Esophagus mucosa (tissue), 1 donor: Measurements from ENCODE around the gene CDK16. TPM values are rescaled to one million over a fixed set of nuclear protein-coding genes. Genes with fewer than 3 reads are reported as not detected.

Experiments
- ATAC-seq: fragments of 200-7000 bp; cut with Tn5 transposase; one replicate; pipeline ENCODE4 v1.9.1; 2020
- total RNA-seq: library from RNA; stranded (reverse); gene quantifications from one replicate; pipeline ENCODE4 v1.2.4, GENCODE V29; 2023
- donor health status: DM: yes; HTN: yes; CAD: no.

CDK16 gene
- total RNA-seq, 1 donor from 2014 or later, result 80.7 TPM

DNA sequence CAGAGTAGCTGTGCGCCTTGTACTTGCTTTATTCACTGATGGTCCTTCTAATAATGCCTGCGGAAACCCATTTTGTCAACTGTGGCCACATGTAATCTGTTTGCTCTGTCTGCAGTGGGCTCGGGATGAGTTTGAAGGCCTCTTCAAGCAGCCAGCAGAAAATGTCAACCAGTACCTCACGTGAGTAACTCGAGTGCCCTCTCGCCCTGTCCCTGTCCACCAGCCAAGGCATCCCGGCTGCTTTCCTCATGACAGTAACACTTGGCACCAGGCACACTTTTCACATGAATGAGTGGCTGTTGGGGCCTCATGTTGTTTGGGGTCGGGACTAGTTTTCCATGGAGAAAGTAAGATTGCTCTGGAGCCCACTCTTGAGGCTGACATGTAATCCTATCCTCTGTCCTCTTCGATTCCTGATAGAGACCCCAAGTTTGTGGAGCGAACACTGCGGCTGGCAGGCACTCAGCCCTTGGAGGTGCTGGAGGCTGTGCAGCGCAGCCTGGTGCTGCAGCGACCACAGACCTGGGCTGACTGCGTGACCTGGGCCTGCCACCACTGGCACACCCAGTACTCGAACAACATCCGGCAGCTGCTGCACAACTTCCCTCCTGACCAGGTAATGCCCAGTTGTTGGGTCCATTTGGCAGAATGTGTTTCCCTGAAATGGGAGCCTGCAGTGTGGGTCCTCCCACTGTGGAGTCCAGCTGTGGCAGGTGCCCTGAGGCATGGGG, 8.8 kb upstream of the CDK16 start:
- ATAC-seq, result no peak

DNA sequence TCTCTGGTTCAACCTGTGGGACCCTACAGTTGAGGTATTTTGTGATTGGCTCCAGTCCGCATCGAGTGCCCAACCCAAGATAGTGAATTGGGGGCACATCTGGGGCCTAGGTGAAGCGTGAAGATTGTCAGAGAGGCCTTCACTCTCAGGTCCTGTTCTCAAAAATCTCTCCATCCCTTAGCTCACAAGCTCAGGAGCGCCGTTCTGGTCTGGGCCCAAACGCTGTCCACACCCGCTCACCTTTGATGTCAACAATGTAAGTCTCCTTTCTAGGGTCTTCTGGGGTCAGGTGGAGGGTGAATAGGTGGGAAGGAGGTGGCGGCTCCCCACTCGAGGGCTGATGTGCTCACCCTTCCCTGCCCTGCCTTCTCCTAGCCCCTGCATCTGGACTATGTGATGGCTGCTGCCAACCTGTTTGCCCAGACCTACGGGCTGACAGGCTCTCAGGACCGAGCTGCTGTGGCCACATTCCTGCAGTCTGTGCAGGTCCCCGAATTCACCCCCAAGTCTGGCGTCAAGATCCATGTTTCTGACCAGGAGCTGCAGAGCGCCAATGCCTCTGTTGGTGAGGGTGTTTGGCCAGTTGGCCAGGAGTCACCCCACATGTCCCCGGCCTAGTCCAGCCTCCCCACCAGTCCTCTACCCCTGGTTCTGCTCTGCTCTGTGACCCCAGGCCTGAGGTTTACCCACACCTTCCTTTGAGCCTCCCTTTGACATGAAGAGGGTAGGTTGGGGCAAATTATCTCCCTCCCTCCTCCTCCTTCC, 7.6 kb upstream of the CDK16 start:
- ATAC-seq, result no peak

DNA sequence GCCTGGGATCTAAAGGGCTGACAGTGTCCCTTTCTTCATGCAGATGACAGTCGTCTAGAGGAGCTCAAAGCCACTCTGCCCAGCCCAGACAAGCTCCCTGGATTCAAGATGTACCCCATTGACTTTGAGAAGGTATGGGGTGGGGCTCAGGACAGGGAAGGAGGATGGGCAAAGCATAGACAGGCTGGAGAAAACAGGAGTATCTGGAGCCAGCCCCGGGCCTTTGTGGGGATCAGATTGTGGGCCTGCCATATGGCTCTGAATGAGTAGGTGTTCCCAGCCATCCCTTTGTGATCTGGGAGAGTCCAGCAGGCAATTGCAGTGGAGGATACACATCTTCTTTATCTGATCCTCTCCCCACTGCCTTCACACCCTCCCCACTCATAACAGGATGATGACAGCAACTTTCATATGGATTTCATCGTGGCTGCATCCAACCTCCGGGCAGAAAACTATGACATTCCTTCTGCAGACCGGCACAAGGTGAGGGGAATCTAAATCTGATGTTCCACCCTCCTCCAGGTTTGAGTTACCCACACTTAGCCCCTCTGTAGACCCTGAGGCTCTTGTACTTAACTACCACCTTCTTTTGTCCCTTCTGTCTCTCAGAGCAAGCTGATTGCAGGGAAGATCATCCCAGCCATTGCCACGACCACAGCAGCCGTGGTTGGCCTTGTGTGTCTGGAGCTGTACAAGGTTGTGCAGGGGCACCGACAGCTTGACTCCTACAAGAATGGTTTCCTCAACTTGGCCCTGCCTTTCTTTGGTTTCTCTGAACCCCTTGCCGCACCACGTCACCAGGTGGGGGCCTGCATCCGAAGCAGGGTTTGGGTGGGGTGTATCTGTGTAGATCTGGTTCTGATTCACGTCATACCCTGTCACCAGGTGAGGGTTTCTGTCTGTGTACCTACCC, 5.8 kb upstream of the CDK16 start:
- no peak for ATAC-seq

DNA sequence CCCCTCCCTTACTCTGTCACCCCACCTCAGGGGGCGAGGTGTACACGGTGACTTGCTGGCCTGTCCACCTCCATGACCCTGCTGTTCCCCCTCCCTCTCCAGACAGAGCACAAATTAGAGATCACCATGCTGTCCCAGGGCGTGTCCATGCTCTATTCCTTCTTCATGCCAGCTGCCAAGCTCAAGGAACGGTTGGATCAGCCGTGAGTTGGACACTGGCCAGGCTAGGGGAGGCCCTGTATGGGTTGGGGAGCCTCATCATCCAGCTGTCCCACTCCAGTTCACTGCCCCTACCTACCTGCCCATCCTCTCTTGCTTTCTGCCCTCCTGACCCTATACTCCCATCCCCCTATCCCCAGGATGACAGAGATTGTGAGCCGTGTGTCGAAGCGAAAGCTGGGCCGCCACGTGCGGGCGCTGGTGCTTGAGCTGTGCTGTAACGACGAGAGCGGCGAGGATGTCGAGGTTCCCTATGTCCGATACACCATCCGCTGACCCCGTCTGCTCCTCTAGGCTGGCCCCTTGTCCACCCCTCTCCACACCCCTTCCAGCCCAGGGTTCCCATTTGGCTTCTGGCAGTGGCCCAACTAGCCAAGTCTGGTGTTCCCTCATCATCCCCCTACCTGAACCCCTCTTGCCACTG, 3.9 kb upstream of the CDK16 start:
- no peak for ATAC-seq

DNA sequence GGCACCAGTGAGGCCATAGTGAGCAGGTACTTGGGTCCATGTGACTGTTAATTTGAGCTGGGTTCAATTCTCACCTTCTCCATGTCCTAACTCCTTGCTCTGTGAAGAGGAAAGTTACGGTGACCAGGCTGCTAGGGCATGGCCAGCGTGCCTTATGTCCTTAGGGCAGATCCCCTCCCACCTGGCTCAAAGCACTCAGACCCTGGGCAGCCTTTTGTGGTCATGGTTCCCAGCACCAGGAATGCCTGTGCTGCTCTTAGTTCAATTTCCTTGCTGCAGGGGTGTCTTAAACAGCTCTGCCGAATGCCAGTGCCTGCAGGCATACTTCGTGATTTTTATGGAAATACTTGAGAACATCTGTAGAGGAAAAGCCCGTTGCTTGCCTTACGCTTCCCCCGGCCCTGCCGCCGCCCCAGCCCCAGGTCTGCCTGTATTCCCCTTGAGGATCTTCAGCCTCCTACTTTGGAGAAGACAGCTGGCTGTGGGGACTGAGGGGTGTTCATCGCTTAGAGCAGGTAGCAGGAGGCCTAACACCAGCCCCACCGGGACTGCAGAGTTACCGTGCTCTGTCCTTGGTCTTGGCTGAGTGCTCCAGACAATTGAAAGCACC, 3.1 kb upstream of the CDK16 start:
- ATAC-seq, result no peak

DNA sequence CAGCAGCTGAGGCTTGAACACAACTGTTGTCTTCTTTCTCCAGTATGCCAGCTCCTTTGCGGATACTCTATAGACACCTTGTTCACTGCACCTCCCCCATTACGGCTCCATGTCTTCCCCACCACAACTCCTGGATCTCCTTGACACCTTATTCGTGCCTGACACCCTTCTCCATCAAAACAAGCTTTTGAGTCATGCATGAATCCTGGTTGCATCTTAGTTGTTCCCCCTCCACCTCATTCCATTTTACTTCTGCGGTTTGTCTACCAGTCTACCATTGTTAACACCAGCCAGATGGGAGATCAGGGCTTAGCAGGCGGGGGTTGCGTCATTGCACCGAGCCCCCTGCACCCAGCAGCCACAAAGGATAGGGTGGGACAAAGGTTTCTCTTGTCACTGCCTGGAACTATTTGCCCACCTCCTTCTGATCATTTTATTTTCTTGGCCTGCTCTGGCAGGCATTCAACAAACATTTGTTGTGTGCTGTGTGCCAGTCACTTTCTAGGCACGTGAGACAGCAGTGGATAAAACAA, 2.0 kb upstream of the CDK16 start:
- no peak for ATAC-seq

DNA sequence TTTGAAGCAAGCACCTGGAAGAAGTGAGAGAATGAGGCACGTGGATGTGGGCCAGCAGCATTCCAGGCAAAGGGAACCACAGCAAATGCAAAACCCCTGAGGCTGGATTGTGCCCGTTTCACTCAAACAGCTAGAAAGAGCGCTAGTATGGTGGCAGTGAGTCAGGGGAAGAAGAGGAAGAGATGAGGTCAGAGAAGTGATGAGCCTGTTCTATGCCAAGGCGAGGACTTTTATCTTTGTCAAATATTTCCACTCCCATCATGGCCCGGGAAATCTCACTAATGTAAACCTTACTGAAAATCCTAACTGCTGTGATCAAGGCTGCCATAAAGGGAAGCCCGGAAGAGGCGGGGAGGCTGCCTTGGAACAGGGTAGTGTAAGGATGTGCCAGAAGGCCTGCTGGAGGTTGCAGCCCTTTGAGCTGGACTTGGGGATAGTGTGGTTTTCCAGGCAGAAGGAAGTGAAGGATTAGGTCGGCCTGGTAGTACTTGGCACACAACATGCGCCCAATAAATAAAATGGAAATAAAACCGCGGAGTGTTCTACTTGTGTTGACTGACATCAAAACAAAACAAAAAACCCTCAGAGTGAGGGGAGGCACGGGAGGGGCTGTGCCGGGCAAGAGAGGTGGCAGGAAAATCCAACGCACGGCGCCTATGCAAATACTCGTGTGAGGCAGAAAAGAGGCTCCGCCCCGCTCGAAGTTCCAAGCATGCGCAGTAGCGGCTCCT, 1.2 kb upstream of the CDK16 start:
- peak; percentile 17 for ATAC-seq

DNA sequence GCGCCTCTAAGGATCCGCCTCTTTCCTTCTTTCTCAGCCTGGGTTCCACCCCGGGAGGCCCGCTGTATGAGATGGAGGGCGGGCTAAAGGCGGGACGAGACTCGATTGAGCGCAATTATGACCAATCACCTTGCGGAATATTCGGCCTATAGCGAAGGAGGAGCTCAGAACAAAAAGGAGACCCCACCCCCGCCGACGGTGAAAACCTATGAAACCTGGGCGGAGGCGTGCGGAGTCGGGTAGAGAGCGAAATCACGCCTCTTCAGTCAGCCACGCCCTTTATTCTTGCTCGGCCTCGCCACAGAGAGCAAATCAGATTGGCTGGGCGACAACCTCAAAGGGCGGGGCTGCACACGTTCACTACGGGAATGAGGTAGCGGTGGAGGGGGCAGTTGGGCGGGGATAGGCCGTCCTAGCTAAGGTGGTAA, 615 bp upstream of the CDK16 start:
- peak; percentile 89 for ATAC-seq

DNA sequence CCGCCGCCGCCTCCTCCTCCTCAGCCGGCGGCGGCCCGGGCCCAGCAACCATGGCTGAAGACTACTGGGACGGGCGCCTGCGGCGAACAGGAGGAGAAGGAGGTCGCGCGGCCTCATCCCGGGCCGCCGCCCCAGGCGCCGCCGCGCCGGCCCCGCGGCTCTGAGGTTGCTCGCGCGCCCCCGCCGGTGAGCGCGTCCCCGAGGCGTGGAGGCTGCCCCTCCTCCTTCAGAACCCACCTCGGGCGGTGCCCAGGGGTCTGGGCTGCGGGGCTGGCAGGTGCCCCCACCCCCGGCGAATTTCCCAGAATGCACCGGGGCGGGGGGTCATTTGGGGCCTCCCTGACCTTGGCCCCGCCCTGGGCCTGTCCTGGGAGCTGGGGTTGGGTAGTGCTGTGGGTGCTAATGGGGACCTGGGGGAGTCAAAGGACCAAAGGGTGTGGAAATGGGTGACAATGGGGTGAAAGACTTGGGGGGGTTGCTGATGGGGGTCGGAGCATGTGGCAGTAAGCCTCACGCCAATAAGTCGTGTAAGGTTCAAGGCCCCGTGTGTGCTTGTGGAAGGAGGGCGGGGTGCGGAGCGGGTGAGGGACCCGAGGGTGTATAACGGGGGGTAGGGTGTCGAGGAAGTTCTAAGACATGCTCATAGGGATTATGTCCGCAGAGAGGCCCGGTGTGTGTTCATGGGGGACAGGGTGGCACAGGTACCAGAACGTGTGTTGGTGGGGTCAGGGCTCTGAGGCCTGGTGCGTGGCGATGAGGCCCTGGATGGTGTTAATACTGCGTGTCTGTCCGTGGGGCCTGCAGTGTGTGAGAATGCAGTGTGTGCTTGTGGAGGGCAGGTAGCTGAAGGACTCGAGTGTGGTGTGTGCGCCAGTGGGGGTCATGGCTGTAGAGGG, 687 bp downstream of the CDK16 start:
- ATAC-seq, result peak; percentile 3

DNA sequence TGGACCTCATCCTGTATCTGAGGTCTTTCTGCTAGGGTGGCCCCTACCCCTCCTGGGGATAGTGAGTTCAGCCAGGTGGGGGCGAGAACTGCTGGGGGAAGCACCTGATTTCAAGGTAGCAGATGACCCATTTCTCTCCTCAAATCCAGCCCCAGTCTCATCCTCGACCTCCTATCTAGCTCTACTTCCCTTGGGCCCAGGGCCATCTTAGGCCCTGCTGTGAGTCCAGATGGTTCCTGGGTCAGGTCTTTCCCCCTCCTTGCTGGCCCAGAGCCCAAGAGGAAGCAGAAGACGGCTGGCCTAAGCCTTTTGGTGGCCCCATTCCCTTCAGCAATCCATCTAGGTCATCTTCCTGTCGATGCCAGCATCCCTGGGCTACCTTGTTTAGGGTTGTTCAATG, 3.3 kb downstream of the CDK16 start:
- ATAC-seq, result no peak

DNA sequence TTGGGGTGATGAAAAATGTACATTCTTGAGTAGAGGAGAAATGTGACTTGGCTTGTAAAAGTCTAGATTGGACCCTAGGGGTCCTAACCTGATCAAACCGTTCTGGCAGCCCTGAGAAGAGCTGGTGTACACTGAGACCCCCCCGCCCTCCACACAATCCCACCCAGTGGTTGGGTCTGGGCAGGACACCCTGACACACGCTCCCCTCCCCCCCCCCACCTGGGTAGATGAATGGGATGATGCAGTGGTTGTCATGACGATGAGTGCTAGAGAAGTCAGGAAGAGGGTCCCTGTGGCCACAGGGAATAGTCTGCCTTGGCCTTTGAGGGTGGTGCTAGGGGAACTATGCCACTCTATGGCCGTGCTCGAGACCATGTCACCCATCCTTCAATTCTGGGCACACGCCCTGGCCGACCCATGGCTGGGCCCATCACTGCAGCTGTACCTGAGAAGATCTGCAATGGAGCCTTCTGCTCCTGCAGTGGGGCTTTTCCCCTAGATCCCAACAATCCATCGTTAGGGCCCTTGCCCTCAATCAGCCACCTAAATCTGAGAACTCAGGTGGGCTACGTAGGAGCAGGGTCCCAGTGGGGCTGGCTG, 4.4 kb downstream of the CDK16 start:
- no peak for ATAC-seq

DNA sequence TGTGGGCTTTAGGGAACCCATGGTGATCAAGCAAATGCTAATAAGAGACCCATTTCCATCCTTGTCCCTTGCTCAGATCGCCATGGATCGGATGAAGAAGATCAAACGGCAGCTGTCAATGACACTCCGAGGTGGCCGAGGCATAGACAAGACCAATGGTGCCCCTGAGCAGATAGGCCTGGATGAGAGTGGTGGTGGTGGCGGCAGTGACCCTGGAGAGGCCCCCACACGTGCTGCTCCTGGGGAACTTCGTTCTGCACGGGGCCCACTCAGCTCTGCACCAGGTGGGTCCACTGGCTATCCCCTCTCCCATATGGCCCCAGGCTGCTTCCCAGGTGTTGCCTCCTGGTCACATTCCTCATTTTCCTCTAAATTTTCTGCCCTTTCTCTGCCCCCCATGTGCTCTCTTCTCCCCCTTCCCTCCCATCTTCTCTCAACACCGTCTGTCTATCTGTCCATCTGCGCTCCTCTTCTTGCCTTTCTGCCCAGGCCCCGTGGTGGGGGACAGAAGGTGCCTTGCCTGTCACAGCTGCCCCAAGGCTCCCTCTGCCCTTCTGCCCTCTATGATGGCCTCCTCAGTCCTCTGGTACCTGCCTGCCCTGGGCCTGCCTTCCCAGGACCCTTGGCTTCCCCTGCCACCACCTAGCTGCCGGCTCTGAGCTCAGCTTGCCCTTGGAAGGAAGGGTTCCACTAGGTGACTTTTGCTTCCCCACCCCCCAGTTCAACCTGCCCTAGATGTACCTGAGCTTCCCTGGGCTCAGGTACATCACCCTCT, 5.2 kb downstream of the CDK16 start:
- no peak for ATAC-seq

DNA sequence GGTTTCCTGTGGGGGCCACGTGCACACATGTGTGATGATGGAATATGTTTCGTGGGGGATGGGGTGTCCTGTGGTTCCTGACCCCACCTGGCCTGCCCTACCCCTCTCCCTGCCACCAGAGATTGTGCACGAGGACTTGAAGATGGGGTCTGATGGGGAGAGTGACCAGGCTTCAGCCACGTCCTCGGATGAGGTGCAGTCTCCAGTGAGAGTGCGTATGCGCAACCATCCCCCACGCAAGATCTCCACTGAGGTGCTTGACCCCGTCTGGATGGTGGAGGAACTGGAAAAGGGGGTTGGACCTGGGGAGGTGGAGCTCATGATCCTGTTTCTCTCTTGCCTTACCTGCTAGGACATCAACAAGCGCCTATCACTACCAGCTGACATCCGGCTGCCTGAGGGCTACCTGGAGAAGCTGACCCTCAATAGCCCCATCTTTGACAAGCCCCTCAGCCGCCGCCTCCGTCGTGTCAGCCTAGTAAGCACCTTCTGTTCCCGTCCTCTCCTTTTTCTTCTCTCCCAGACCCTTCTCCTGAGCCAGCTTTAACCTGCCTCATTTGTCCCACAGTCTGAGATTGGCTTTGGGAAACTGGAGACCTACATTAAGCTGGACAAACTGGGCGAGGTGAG, 5.9 kb downstream of the CDK16 start:
- no peak for ATAC-seq

DNA sequence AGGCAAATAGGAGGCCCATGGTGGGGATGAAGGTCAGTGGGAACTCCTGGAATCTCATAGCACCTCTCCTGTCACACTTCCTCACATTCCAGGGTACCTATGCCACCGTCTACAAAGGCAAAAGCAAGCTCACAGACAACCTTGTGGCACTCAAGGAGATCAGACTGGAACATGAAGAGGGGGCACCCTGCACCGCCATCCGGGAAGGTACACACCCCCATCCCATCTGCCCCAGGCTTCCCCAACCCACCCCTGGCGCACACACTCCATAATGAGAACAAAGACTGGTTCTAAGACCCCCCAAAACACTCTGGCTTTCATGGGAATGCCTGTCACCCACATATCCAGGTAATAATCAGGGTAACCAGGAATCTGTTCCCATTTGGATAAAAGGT, 6.4 kb downstream of the CDK16 start:
- no peak for ATAC-seq

DNA sequence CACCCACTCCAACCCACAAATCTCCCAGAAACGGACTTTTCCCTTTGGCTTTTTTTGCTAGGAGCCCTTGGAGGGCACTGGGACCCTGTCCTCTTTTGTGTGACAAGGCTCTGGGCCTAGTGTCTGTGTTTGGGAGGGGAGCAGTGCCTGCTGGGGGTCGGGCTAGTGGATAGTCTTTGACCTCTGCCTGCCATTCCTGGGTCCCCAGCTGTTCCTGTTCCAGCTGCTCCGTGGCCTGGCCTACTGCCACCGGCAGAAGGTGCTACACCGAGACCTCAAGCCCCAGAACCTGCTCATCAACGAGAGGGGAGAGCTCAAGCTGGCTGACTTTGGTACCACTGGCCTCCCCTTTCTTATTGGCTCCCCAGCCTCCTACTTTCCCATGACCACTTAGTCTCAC, 7.6 kb downstream of the CDK16 start:
- ATAC-seq, result no peak

DNA sequence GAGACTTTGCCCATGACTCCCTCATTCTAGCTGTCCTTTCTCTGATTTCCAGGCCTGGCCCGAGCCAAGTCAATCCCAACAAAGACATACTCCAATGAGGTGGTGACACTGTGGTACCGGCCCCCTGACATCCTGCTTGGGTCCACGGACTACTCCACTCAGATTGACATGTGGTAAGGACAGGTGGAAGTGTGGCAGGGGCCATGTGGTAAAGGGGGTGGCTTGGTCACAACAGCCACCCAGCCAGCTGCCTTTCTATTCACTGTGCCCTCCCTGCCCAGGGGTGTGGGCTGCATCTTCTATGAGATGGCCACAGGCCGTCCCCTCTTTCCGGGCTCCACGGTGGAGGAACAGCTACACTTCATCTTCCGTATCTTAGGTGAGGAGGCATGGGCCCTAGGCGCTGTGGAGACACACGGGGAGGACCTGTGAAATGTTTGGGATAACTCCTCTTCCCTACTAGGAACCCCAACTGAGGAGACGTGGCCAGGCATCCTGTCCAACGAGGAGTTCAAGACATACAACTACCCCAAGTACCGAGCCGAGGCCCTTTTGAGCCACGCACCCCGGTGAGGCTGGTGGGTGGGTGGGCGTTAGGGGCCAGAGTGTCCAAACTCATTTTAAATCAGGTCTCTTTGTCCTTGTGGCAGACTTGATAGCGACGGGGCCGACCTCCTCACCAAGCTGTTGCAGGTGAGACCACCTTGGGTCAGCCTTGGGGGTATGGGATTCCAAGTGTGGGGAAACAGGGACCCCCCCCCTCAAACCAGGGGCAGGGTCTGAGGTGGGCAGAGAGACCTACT, 8.3 kb downstream of the CDK16 start:
- no peak for ATAC-seq

DNA sequence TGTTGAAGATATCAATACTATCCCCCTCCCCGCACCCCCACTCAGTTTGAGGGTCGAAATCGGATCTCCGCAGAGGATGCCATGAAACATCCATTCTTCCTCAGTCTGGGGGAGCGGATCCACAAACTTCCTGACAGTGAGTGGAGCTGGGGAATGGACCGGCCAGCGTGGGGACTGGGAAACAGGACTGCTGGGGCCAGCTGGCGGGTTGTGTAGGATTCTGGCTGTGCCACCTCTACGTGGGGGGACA, 8.8 kb downstream of the CDK16 start:
- no peak for ATAC-seq
